Fibroblast of the conjunctiva (primary cell): Measurements from ENCODE around the gene DEFB132.
"Not testable (repeated sequence)": the region's sequence is repeated elsewhere in the genome, so short reads cannot be mapped to it uniquely, and the experiment has no call there.

Source experiments
- DNase-seq: peaks from one replicate; pipeline ENCODE4 v3.0.0-alpha.2; 2010; ENCODE audit warnings: low read depth

The DEFB132 gene

GRCh38 chr20:257419-257818 is at the start of gene DEFB132:
Gene DEFB132, plus strand, starts transcription at chr20:257724. Its CDS starts 55 bp downstream, at chr20:257779.
- no peak for DNase-seq

- peak; percentile 56 for DNase-seq
These were observed 48.5 kb upstream of the DEFB132 start for GRCh38 chr20:208942-209566.

GRCh38 chr20:210809-211502 is 46.6 kb upstream of the DEFB132 start:
- DNase-seq, result no peak

GRCh38 chr20:214383-214782 is 43.1 kb upstream of the DEFB132 start:
- DNase-seq, result no peak

GRCh38 chr20:215796-216195 is 41.7 kb upstream of the DEFB132 start:
- DNase-seq, result no peak

- DNase-seq, result no peak
These were observed 40.3 kb upstream of the DEFB132 start for GRCh38 chr20:217266-217665.

GRCh38 chr20:219290-220115 is 38.0 kb upstream of the DEFB132 start:
- no peak for DNase-seq

- DNase-seq, result no peak
These were observed 36.2 kb upstream of the DEFB132 start for GRCh38 chr20:221258-221830.

GRCh38 chr20:225879-226278 is 31.6 kb upstream of the DEFB132 start:
- DNase-seq, result not testable (repeated sequence)

GRCh38 chr20:226958-227357 is 30.6 kb upstream of the DEFB132 start, which contains the start of gene DEFB129:
Gene DEFB129, plus strand, starts transcription at chr20:227258. Its CDS starts 31 bp downstream, at chr20:227289.
- DNase-seq, result no peak

- no peak for DNase-seq
These were observed 30.0 kb upstream of the DEFB132 start for GRCh38 chr20:227439-228105.

- DNase-seq, result no peak
These were observed 21.6 kb upstream of the DEFB132 start for GRCh38 chr20:235891-236290.

- DNase-seq, result no peak
These were observed 20.0 kb upstream of the DEFB132 start for GRCh38 chr20:237489-237888.

- no peak for DNase-seq
These were observed 19.6 kb upstream of the DEFB132 start for GRCh38 chr20:237929-238328.

GRCh38 chr20:242905-243304 is 14.6 kb upstream of the DEFB132 start:
- no peak for DNase-seq

GRCh38 chr20:251354-251753 is 6.2 kb upstream of the DEFB132 start:
- no peak for DNase-seq

- no peak for DNase-seq
These were observed 4.7 kb upstream of the DEFB132 start for GRCh38 chr20:252801-253200.

GRCh38 chr20:253447-253846 is 4.1 kb upstream of the DEFB132 start:
- DNase-seq, result not testable (repeated sequence)

GRCh38 chr20:258269-258858 is 840 bp downstream of the DEFB132 start:
- DNase-seq, result no peak

GRCh38 chr20:258963-259362 is 1.4 kb downstream of the DEFB132 start:
- DNase-seq, result no peak

- no peak for DNase-seq
These were observed 2.5 kb downstream of the DEFB132 start for GRCh38 chr20:259981-260380.

- no peak for DNase-seq
These were observed 6.2 kb downstream of the DEFB132 start for GRCh38 chr20:263701-264100.
